HG02852 (cell line): ENCODE data around the gene ARHGAP42.

ENCODE experiments used
- ATAC-seq: cut with Tn5 transposase; IDR thresholded peaks from one replicate; pipeline ENCODE4 v1.9.1; 2021; ENCODE audit warnings: mild to moderate bottlenecking, moderate library complexity; ENCODE audit not compliant: unreplicated experiment

The ARHGAP42 gene

GRCh38 chr11:100793525-100793924 lies 106.4 kb downstream of the ARHGAP42 start:
- no peak for ATAC-seq

GRCh38 chr11:100794446-100794845 lies 107.4 kb downstream of the ARHGAP42 start:
- no peak for ATAC-seq

DNA sequence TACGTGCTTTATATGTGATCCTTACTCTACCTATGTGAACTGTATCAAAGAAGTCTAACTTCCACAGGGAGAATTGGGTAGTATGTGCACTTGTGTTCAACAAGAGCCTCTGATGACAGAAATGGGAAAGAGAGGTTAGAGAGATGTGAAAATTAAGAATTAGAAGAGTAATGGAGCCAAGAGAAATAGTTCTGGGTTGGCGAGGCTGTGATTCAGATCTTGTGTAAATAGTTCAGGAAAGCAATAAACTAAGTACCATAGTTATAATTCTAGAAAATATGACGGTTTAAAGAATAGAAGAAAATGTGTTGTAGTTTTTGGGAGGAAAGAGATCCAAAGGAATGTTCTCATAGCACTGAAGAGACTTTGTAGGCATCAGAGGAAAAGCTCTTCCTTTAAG lies 112.4 kb downstream of the ARHGAP42 start:
- ATAC-seq = no peak

DNA sequence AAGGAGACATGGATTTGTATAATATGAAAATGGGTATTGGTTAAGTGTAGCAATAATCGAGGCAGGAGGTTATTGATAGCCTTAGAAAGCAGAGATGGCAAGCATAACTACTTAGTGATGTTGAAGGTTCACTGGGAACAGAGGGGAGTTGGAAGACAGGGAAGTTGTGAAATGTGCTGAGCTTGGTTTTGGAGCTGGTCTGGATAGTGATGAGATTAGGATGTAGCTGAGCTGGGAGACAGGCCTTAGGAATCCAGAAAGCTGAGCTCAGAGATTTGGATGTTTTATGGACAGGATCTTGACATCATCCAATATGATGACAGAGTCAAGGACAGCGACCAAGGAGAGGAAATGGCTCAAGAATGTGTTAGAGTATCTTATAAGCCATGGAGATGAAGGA lies 113.1 kb downstream of the ARHGAP42 start:
- no peak for ATAC-seq

DNA sequence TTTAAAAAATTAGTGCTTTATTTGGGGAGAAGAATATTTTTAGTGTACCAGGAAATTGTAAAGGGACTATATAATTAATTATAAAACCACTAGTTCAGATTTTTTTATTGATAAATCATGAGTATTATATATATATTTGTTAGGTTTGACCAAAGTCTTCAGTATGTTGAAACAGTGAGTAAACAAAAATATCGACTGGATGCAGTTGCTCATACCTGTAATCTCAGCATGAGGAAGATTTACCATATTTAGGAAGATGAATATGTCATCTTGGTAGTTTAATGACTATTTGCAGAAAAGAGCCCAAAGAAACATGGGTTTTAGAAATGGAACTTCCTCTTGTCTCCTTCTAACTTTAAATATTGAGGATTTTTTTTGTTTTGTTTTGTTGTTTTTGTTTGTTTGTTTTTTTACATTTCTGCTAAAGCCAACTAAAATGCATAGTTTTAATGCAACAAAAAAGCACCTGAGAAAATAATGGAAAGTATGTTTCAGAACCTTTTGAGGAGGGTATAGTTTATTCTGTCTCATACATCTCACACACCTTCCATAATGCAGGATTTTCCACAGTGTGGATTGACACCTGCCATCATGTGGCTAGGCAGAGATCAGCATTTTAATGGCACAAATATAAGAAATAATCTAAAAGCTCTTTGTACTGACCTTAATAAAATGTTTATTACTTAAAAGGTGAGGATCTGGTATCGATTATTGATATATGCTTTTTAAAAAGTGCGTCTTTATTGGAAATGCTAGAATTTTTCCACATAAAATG lies 114.3 kb downstream of the ARHGAP42 start:
- no peak for ATAC-seq

GRCh38 chr11:100805506-100806199 lies 118.6 kb downstream of the ARHGAP42 start:
- ATAC-seq = no peak

DNA sequence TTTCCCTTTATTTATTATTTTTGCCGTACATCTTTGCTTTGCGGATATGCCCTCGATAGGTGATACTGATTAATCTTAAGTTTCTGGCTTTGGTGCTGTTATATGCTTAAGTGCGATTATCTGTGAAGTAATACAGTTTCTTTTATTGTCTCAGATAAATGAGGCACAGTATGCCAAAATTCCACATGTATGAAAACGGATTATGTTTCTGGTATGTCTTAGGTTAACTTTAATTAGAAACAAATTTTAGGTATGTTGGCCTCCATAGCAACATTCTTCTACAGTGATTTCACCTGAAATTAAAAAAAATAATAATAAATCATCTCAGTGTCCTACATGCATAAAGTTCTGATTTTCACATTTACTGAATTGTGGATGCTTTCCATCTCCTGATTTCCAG lies 119.2 kb downstream of the ARHGAP42 start:
- ATAC-seq = no peak

- ATAC-seq = no peak
These were observed 121.9 kb downstream of the ARHGAP42 start for GRCh38 chr11:100808904-100809491.

DNA sequence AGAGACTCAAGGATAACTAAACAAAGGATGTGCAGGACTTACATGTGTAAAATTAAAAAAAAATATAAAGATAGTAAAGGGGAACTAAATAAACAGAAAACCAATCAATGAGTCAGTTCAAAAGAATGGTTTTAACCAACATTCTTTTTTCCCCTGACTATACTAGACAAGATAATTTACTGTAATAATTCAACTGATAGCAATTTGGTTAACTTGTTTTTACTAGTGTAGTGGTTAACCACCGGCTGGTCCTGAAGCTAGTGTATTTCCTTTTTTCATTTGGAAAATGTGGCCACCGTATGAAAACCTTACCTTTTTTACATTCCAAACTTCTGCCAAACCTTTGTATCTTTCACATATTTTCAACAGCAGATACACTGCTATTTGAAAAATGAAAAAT lies 123.1 kb downstream of the ARHGAP42 start:
- ATAC-seq = no peak

- ATAC-seq = no peak
These were observed 123.6 kb downstream of the ARHGAP42 start for GRCh38 chr11:100810666-100811065.

GRCh38 chr11:100812517-100812916 lies 125.4 kb downstream of the ARHGAP42 start:
- ATAC-seq = no peak

DNA sequence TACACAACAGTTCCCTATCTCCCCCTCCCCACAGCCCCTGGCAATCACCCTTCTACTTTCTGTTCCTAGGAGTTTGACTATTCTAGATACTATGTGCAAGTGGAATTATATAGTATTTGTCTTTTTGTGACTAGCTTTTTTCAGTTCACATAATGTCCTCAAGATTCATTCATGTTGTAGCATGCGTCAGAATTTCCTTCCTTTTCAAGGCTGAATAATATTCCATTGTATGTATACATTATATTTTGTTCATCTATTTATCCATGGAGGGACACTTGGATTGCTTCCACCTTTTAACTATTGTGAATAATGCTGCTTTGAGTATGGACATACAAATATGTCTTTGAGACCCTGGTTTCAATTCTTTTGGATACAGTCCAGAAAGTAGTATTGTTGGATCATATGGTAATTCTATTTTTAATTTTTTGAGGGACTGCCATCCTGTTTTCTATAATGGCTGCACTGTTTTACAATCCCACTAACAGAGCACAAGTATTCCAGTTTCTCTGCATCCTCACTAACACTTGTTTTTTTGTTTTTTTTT lies 128.8 kb downstream of the ARHGAP42 start:
- ATAC-seq = no peak

GRCh38 chr11:100816823-100817222 lies 129.7 kb downstream of the ARHGAP42 start:
- ATAC-seq = no peak

DNA sequence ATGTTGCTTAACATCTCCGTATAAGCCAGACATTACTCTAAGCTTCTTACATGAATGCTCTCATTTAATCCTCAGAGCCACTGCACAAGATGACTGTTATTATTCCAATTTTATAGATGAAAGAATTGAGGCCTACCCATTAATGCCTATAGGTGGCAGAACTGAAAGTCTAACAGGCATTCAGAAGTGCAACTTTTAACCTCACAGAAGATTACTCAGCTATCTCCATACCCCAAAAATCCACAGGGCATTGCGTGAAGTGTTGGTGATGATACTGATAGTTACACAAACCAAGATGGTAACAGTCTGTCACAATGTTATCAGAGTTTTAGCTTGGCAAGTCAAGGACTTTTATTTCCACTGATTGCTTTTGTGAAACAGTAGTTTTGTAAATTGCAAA lies 130.5 kb downstream of the ARHGAP42 start:
- no peak for ATAC-seq

- no peak for ATAC-seq
These were observed 133.5 kb downstream of the ARHGAP42 start for GRCh38 chr11:100820621-100821020.

- ATAC-seq = no peak
These were observed 134.1 kb downstream of the ARHGAP42 start for GRCh38 chr11:100821198-100821597.

- no peak for ATAC-seq
These were observed 136.3 kb downstream of the ARHGAP42 start for GRCh38 chr11:100823360-100823759.

- ATAC-seq = no peak
These were observed 137.1 kb downstream of the ARHGAP42 start for GRCh38 chr11:100824041-100824809.

- no peak for ATAC-seq
These were observed 138.5 kb downstream of the ARHGAP42 start for GRCh38 chr11:100825626-100826025.

DNA sequence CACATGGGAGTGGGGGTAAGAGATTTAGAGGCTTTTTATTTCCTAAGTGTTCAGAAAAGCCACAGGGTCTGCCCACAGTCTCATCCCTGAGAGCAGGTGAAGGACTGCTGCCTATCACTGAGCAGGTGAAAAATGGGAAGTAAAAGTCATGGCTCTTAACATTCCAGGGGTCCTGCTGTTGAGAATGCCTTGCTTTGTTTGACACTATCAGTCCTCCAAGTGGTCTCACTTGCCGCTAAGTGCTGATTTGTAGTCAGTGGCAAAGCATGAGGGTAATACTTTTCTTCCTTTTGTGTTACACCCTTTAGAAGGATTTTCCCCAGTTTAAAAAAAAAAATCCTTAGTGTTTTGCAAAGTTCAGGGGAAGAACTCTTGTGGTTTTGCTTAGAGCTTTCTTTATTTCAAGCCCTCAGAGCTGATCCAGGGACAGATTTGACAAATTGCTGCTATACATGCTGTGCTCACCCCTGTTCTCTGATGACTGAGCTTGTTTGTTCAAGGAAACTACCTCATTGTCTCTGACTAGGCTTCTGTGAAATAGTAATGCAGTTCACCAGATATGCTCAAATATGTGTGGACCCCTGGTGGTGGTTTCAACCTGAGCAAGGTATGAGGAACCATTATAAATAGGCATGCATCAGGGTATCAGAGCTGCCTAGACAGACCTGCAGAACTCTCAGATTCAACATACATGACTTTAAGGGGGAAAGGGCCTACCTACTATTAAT lies 141.0 kb downstream of the ARHGAP42 start:
- ATAC-seq = peak; percentile 90
